Transverse colon (tissue), 4 donors: ENCODE measurements around the gene ZNF618.

Experiments used
- EP300 ChIP-seq: sonication (generic); formaldehyde crosslinking; IDR thresholded peaks from one replicate; pipeline ENCODE4 v1.6.1; 2017; ENCODE audit warnings: antibody characterized with exemption, low read depth
- POLR2AphosphoS5 ChIP-seq, 3 donors: sonication (generic); formaldehyde crosslinking; IDR thresholded peaks; one replicate each; pipeline ENCODE4 v1.6.1; 2016; ENCODE audit warnings: antibody characterized with exemption in 3 of 3
- TF ChIP-seq, protein P1 (sequence below), 5 experiments: fragments of 200-600 bp in 3 of 5; fragments of 450-650 bp in 2 of 5; sonication (generic) in 3 of 5; IDR thresholded peaks; 1 replicate in 2 of 5; 2 replicates in 3 of 5; pipeline ENCODE4 v1.5.1; 2016 to 2017; ENCODE audit warnings: antibody characterized with exemption in 5 of 5, inconsistent platforms in 3 of 5, mild to moderate bottlenecking in 2 of 5, moderate library complexity in 1 of 5

DNA sequence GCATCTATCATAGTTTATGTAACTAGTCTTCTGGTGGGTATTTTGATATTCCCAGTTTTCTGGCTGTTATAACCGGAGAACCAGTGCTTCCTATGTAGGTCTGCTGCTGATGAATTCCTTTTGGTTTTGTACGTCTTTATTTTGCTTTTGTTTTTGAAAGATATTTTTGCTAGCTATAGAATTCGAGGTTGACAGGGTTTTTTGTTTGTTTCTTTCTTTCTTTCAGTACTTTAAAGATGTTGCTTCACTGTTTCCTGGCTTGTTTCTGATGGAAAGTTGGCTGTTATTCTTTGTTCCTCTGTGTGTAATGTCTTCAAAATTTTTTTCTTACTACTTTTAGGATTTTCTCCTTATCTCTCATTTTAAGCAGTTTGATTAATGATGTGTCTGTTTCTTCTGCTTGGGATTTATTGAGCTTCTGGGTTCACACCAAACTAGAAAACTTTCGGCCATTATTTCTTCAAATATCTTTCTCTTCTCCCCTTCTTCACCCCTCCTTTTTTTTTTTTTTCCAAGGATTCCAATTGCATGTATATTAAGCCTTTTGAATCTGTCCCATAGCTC lies 27.5 kb downstream of the ZNF618 start:
- TF ChIP-seq, protein P1, sequence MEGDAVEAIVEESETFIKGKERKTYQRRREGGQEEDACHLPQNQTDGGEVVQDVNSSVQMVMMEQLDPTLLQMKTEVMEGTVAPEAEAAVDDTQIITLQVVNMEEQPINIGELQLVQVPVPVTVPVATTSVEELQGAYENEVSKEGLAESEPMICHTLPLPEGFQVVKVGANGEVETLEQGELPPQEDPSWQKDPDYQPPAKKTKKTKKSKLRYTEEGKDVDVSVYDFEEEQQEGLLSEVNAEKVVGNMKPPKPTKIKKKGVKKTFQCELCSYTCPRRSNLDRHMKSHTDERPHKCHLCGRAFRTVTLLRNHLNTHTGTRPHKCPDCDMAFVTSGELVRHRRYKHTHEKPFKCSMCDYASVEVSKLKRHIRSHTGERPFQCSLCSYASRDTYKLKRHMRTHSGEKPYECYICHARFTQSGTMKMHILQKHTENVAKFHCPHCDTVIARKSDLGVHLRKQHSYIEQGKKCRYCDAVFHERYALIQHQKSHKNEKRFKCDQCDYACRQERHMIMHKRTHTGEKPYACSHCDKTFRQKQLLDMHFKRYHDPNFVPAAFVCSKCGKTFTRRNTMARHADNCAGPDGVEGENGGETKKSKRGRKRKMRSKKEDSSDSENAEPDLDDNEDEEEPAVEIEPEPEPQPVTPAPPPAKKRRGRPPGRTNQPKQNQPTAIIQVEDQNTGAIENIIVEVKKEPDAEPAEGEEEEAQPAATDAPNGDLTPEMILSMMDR (IDR thresholded peaks at IDR 0.05) = no peak
- TF ChIP-seq POLR2AphosphoS5 (IDR thresholded peaks at IDR 0.05) (no peak), EP300 (no peak)
